Trophoblast cell (in vitro differentiated cells and primary cell): ENCODE measurements around the gene RAF1.
A peak's percentile ranks its signal among the peaks of the same experiment; 100 is the strongest.
"Not testable (repeated sequence)": the region's sequence is repeated elsewhere in the genome, so short reads cannot be mapped to it uniquely, and the experiment has no call there.

Experiments used
- DNase-seq, 2 donors: peaks; one replicate each; pipeline ENCODE4 v3.0.0-alpha.2; 2016
- H2AFZ ChIP-seq: 2 replicates; pipeline ENCODE4 v1.6.1; 2013; ENCODE audit warnings: low read length, moderate library complexity, mild to moderate bottlenecking; ENCODE audit not compliant: insufficient read depth, poor library complexity
- H2AK5ac ChIP-seq: 2 replicates; pipeline ENCODE4 v1.6.1; 2013; ENCODE audit warnings: mild to moderate bottlenecking, low read length
- H2BK120ac ChIP-seq: 2 replicates; pipeline ENCODE4 v1.6.1; 2013; ENCODE audit warnings: low read length, mild to moderate bottlenecking, moderate library complexity; ENCODE audit not compliant: insufficient read depth, poor library complexity
- H2BK12ac ChIP-seq: 2 replicates; pipeline ENCODE4 v1.6.1; 2013; ENCODE audit warnings: mild to moderate bottlenecking, low read length, moderate library complexity
- H2BK5ac ChIP-seq: 2 replicates; pipeline ENCODE4 v1.6.1; 2013; ENCODE audit warnings: low read length, low read depth, moderate library complexity, mild to moderate bottlenecking; ENCODE audit not compliant: poor library complexity
- H3K14ac ChIP-seq: 2 replicates; pipeline ENCODE4 v1.6.1; 2013; ENCODE audit warnings: mild to moderate bottlenecking, low read length
- H3K18ac ChIP-seq: 2 replicates; pipeline ENCODE4 v1.6.1; 2013; ENCODE audit warnings: mild to moderate bottlenecking, low read length
- H3K23ac ChIP-seq: 2 replicates; pipeline ENCODE4 v1.6.1; 2013; ENCODE audit warnings: low read length
- H3K27ac ChIP-seq: 2 replicates; pipeline ENCODE4 v1.5.1; 2013; ENCODE audit warnings: low read depth, mild to moderate bottlenecking, inconsistent platforms, low read length, moderate library complexity
- H3K27me3 ChIP-seq: 2 replicates; pipeline ENCODE4 v1.6.1; 2013; ENCODE audit warnings: inconsistent platforms, mild to moderate bottlenecking, low read length, moderate library complexity; ENCODE audit not compliant: insufficient read depth
- H3K36me3 ChIP-seq, 2 experiments: 1 replicate in 1 of 2; 2 replicates in 1 of 2; pipeline ENCODE4 v1.6.1; 2013; ENCODE audit warnings: low read length in 2 of 2, mild to moderate bottlenecking in 2 of 2, moderate library complexity in 1 of 2; ENCODE audit not compliant: insufficient read depth in 2 of 2, control insufficient read depth in 1 of 2
- H3K4ac ChIP-seq: 2 replicates; pipeline ENCODE4 v1.6.1; 2013; ENCODE audit warnings: low read depth, mild to moderate bottlenecking, low read length, moderate library complexity
- H3K4me1 ChIP-seq, 2 experiments: 1 replicate in 1 of 2; 2 replicates in 1 of 2; pipeline ENCODE4 v1.6.1; 2013; ENCODE audit warnings: low read length in 2 of 2, mild to moderate bottlenecking in 2 of 2, moderate library complexity in 1 of 2; ENCODE audit not compliant: insufficient read depth in 2 of 2, control insufficient read depth in 1 of 2
- H3K4me2 ChIP-seq: 2 replicates; pipeline ENCODE4 v1.6.1; 2013; ENCODE audit warnings: inconsistent platforms, mild to moderate bottlenecking, low read length, moderate library complexity
- H3K4me3 ChIP-seq: 2 replicates; pipeline ENCODE4 v1.5.1; 2013; ENCODE audit warnings: mild to moderate bottlenecking, low read depth, low read length, inconsistent platforms
- H3K79me1 ChIP-seq: one replicate; pipeline ENCODE4 v1.6.1; 2013; ENCODE audit warnings: low read length
- H3K79me2 ChIP-seq: 2 replicates; pipeline ENCODE4 v1.6.1; 2013; ENCODE audit warnings: low read length, mild to moderate bottlenecking; ENCODE audit not compliant: control insufficient read depth, insufficient read depth, poor library complexity
- H3K9ac ChIP-seq: 2 replicates; pipeline ENCODE4 v1.6.1; 2013; ENCODE audit warnings: mild to moderate bottlenecking, low read length
- H3K9me3 ChIP-seq: 2 replicates; pipeline ENCODE4 v1.6.1; 2013; ENCODE audit warnings: low read depth, mild to moderate bottlenecking, control low read depth, inconsistent platforms, low read length; ENCODE audit not compliant: insufficient read depth
- H4K12ac ChIP-seq: 2 replicates; pipeline ENCODE4 v1.6.1; 2013; ENCODE audit warnings: low read depth, mild to moderate bottlenecking, low read length, moderate library complexity
- H4K8ac ChIP-seq: 2 replicates; pipeline ENCODE4 v1.6.1; 2013; ENCODE audit warnings: low read depth, mild to moderate bottlenecking, low read length, moderate library complexity
- H4K91ac ChIP-seq: one replicate; pipeline ENCODE4 v1.6.1; 2013; ENCODE audit warnings: low read depth, mild to moderate bottlenecking, low read length, moderate library complexity
- WGBS: extraction: QIAGEN DNeasy Blood & Tissue Kit; methylation state at CpG from one replicate; pipeline ENCODE4 v1.1.7; 2013; ENCODE audit warnings: missing lambda C conversion rate; ENCODE audit not compliant: insufficient read length, insufficient coverage; ENCODE audit errors: extremely low coverage; 5-methylcytosine and 5-hydroxymethylcytosine counted together

Gene RAF1

GRCh38 chr3:12640853-12641252 is 23.1 kb downstream of the RAF1 start:
- H4K12ac ChIP-seq, H4K91ac ChIP-seq, H3K4me2 ChIP-seq, H3K14ac ChIP-seq, DNase-seq, H3K79me1 ChIP-seq, H4K8ac ChIP-seq, H3K9ac ChIP-seq, H2BK5ac ChIP-seq, H3K27ac ChIP-seq, H3K18ac ChIP-seq, H2BK120ac ChIP-seq, H3K4me1 ChIP-seq, H2BK12ac ChIP-seq, H3K79me2 ChIP-seq, H2AFZ ChIP-seq, H3K9me3 ChIP-seq, H3K23ac ChIP-seq, H3K4me3 ChIP-seq, H3K4ac ChIP-seq, H3K36me3 ChIP-seq, H2AK5ac ChIP-seq, H3K27me3 ChIP-seq: not testable (repeated sequence)
- no CpG with 5 or more reads among the region's 5 CpGs for WGBS

- Histone ChIP-seq H3K9me3 (no peaks in the 10 kb centered on the region), H3K4me3 (no peak overlapping the region), H3K27ac (no peak overlapping the region), H3K4me2 (no peak overlapping the region), H3K4ac (no peak overlapping the region), H3K79me1 (no peaks in the 10 kb centered on the region), H2AK5ac (no peak overlapping the region), H2BK5ac (no peak overlapping the region), H2BK120ac (no peak overlapping the region), H4K12ac (no peak overlapping the region), H2BK12ac (no peak overlapping the region), H3K79me2 (peaks cover 12% of the 10 kb centered on the region), H4K91ac (no peak overlapping the region), H3K36me3 (peaks cover 4% of the 10 kb centered on the region in 2 experiments), H3K14ac (no peak overlapping the region), H3K9ac (no peak overlapping the region), H4K8ac (no peak overlapping the region), H3K4me1 (peaks cover 3% of the 10 kb centered on the region in 2 experiments), H3K27me3 (no peaks in the 10 kb centered on the region), H3K23ac (no peak overlapping the region), H3K18ac (no peak overlapping the region), H2AFZ (no peak overlapping the region)
- WGBS: no CpG with 5 or more reads among the region's 1 CpG
- DNase-seq: no peak
Measured at GRCh38 chr3:12638105-12638504, 25.8 kb downstream of the RAF1 start.

- no peak overlapping the region for H3K14ac ChIP-seq
- H4K91ac ChIP-seq: no peak overlapping the region
- no peak overlapping the region for H3K18ac ChIP-seq
- WGBS: no CpG with 5 or more reads among the region's 4 CpGs
- peaks cover 4% of the 10 kb centered on the region in 2 experiments for H3K36me3 ChIP-seq
- no peak overlapping the region for H4K8ac ChIP-seq
- H3K4me3 ChIP-seq: no peak overlapping the region
- no peak overlapping the region for H2AK5ac ChIP-seq
- H2AFZ ChIP-seq: no peak overlapping the region
- no peak overlapping the region for H2BK5ac ChIP-seq
- DNase-seq: no peak
- H3K23ac ChIP-seq: no peak overlapping the region
- no peak overlapping the region for H3K9ac ChIP-seq
- H3K4ac ChIP-seq: peak overlapping the region; percentile 62
- H4K12ac ChIP-seq: no peak overlapping the region
- H3K79me1 ChIP-seq: no peaks in the 10 kb centered on the region
- no peaks in the 10 kb centered on the region for H3K27me3 ChIP-seq
- H3K27ac ChIP-seq: no peak overlapping the region
- no peak overlapping the region for H2BK120ac ChIP-seq
- H3K4me2 ChIP-seq: no peak overlapping the region
- H2BK12ac ChIP-seq: no peak overlapping the region
- H3K4me1 ChIP-seq: peaks cover 4% of the 10 kb centered on the region in 2 experiments
- H3K79me2 ChIP-seq: peaks cover 13% of the 10 kb centered on the region
- H3K9me3 ChIP-seq: no peaks in the 10 kb centered on the region
Measured at GRCh38 chr3:12633108-12633507, 30.8 kb downstream of the RAF1 start.

GRCh38 chr3:12632523-12632922 is 31.4 kb downstream of the RAF1 start:
- no peak for DNase-seq
- H2AK5ac ChIP-seq: no peak overlapping the region
- no peak overlapping the region for H3K14ac ChIP-seq
- no peak overlapping the region for H2BK5ac ChIP-seq
- no peak overlapping the region for H3K4ac ChIP-seq
- no peaks in the 10 kb centered on the region for H3K27me3 ChIP-seq
- peaks cover 14% of the 10 kb centered on the region for H3K79me2 ChIP-seq
- H3K9me3 ChIP-seq: no peaks in the 10 kb centered on the region
- no peak overlapping the region for H3K9ac ChIP-seq
- H3K18ac ChIP-seq: no peak overlapping the region
- no CpG with 5 or more reads among the region's 2 CpGs for WGBS
- H3K4me2 ChIP-seq: no peak overlapping the region
- no peaks in the 10 kb centered on the region for H3K79me1 ChIP-seq
- H4K8ac ChIP-seq: no peak overlapping the region
- H4K12ac ChIP-seq: no peak overlapping the region
- H2BK120ac ChIP-seq: no peak overlapping the region
- peaks cover 4% of the 10 kb centered on the region in 2 experiments for H3K4me1 ChIP-seq
- H2BK12ac ChIP-seq: no peak overlapping the region
- H2AFZ ChIP-seq: no peak overlapping the region
- no peak overlapping the region for H3K27ac ChIP-seq
- no peak overlapping the region for H4K91ac ChIP-seq
- peaks cover 4% of the 10 kb centered on the region in 2 experiments for H3K36me3 ChIP-seq
- H3K23ac ChIP-seq: no peak overlapping the region
- H3K4me3 ChIP-seq: no peak overlapping the region
